Osteoblast (primary cell): ENCODE data around the gene CCDC33. TPM values are rescaled to one million over a fixed set of nuclear protein-coding genes. Genes with fewer than 3 reads are reported as not detected.

ENCODE experiments used
- DNase-seq: peaks from one replicate; pipeline ENCODE4 v3.0.0; 2011; ENCODE audit warnings: low spot score, mixed read lengths; ENCODE audit not compliant: insufficient read length; ENCODE audit errors: missing footprints
- H2AFZ ChIP-seq: 2 replicates; pipeline ENCODE4 v1.6.0; 2011; ENCODE audit warnings: mild to moderate bottlenecking, low read length
- H3K27ac ChIP-seq: 2 replicates; pipeline ENCODE4 v1.5.1; 2011; ENCODE audit warnings: mild to moderate bottlenecking, low read depth, low read length, moderate library complexity
- H3K27me3 ChIP-seq: 2 replicates; pipeline ENCODE4 v1.6.0; 2012; ENCODE audit warnings: mild to moderate bottlenecking, control low read depth, inconsistent platforms, low read length, moderate library complexity; ENCODE audit not compliant: insufficient read depth
- H3K36me3 ChIP-seq: 2 replicates; pipeline ENCODE4 v1.5.1; 2011; ENCODE audit warnings: mild to moderate bottlenecking, low read length, control low read depth, moderate library complexity; ENCODE audit not compliant: insufficient read depth
- H3K4me1 ChIP-seq: 2 replicates; pipeline ENCODE4 v1.5.1; 2011; ENCODE audit warnings: mild to moderate bottlenecking, low read length, control low read depth, moderate library complexity; ENCODE audit not compliant: insufficient read depth
- H3K4me2 ChIP-seq: 2 replicates; pipeline ENCODE4 v1.6.0; 2011; ENCODE audit warnings: mild to moderate bottlenecking, low read length; ENCODE audit not compliant: insufficient read depth
- H3K4me3 ChIP-seq: fragments of 200-600 bp; sonication (generic); 3 replicates; pipeline ENCODE4 v1.5.1; 2012; ENCODE audit warnings: mild to moderate bottlenecking, low read length, inconsistent platforms; ENCODE audit not compliant: insufficient read depth
- H3K79me2 ChIP-seq: 2 replicates; pipeline ENCODE4 v1.6.0; 2012; ENCODE audit warnings: mild to moderate bottlenecking, low read length, control low read depth, inconsistent platforms; ENCODE audit not compliant: insufficient read depth
- H3K9me3 ChIP-seq: 2 replicates; pipeline ENCODE4 v1.5.1; 2011; ENCODE audit warnings: low read depth, low read length, control low read depth
- H4K20me1 ChIP-seq: 2 replicates; pipeline ENCODE4 v1.6.0; 2012; ENCODE audit warnings: mild to moderate bottlenecking, low read length, control low read depth; ENCODE audit not compliant: insufficient read depth
- CTCF ChIP-seq: IDR thresholded peaks from 2 replicates; pipeline ENCODE4 v1.5.1; 2011; ENCODE audit warnings: mild to moderate bottlenecking, low read depth, low read length, moderate library complexity; ENCODE audit errors: extremely low read depth
- total RNA-seq: library from RNA; depleted of rRNA; stranded (reverse); fragments of >200 nt; gene quantifications from 2 replicates; pipeline ENCODE4 v1.2.3, GENCODE V29; 2012

CCDC33 gene
- total RNA-seq, 1 donor, result not detected

GRCh38 chr15:74332611-74333010, 96.5 kb downstream of the CCDC33 start:
- no peak for DNase-seq
- Histone ChIP-seq H3K27ac (no peak overlapping the region), H3K9me3 (no peaks in the 10 kb centered on the region), H2AFZ (no peak overlapping the region), H3K4me3 (no peak overlapping the region), H3K4me2 (no peak overlapping the region), H4K20me1 (no peaks in the 10 kb centered on the region), H3K4me1 (peaks cover 10% of the 10 kb centered on the region), H3K79me2 (no peaks in the 10 kb centered on the region), H3K27me3 (peaks cover 5% of the 10 kb centered on the region), H3K36me3 (no peaks in the 10 kb centered on the region)
- no peak for TF ChIP-seq CTCF

GRCh38 chr15:74333093-74333492, 97.0 kb downstream of the CCDC33 start:
- Histone ChIP-seq H3K4me3 (no peak overlapping the region), H4K20me1 (no peaks in the 10 kb centered on the region)
- no peak for TF ChIP-seq CTCF

GRCh38 chr15:74333662-74334061, 97.5 kb downstream of the CCDC33 start:
- no peaks in the 10 kb centered on the region for H3K36me3 ChIP-seq
- no peak overlapping the region for H3K27ac ChIP-seq
- H2AFZ ChIP-seq, result no peak overlapping the region
- peaks cover 5% of the 10 kb centered on the region for H3K27me3 ChIP-seq
- TF ChIP-seq CTCF, result no peak
- no peak overlapping the region for H3K4me2 ChIP-seq
- H3K79me2 ChIP-seq, result no peaks in the 10 kb centered on the region
- H3K4me3 ChIP-seq, result no peak overlapping the region
- no peaks in the 10 kb centered on the region for H4K20me1 ChIP-seq
- no peak for DNase-seq
- H3K9me3 ChIP-seq, result no peaks in the 10 kb centered on the region
- peaks cover 10% of the 10 kb centered on the region for H3K4me1 ChIP-seq

More at GRCh38 chr15:74333093-74333492, 97.0 kb downstream of the CCDC33 start:
- Histone ChIP-seq H3K27me3 (peaks cover 5% of the 10 kb centered on the region), H3K36me3 (no peaks in the 10 kb centered on the region), H2AFZ (no peak overlapping the region), H3K79me2 (no peaks in the 10 kb centered on the region), H3K27ac (no peak overlapping the region), H3K4me1 (peaks cover 10% of the 10 kb centered on the region), H3K4me2 (no peak overlapping the region), H3K9me3 (no peaks in the 10 kb centered on the region)
- no peak for DNase-seq

GRCh38 chr15:74334127-74334526, 98.0 kb downstream of the CCDC33 start:
- no peaks in the 10 kb centered on the region for H3K9me3 ChIP-seq
- DNase-seq, result no peak

More at GRCh38 chr15:74334127-74334526, 98.0 kb downstream of the CCDC33 start:
- H3K27ac ChIP-seq, result no peak overlapping the region
- no peaks in the 10 kb centered on the region for H4K20me1 ChIP-seq
- peaks cover 10% of the 10 kb centered on the region for H3K4me1 ChIP-seq
- no peaks in the 10 kb centered on the region for H3K36me3 ChIP-seq
- no peak for TF ChIP-seq CTCF
- H3K79me2 ChIP-seq, result no peaks in the 10 kb centered on the region
- peaks cover 5% of the 10 kb centered on the region for H3K27me3 ChIP-seq
- H3K4me2 ChIP-seq, result no peak overlapping the region
- H2AFZ ChIP-seq, result no peak overlapping the region
- H3K4me3 ChIP-seq, result no peak overlapping the region
